Neural crest cell (in vitro differentiated cells): ENCODE results near the gene GIMAP6. TPM values are rescaled to one million over a fixed set of nuclear protein-coding genes. Genes with fewer than 3 reads are reported as not detected.
"Not testable (repeated sequence)": the region's sequence is repeated elsewhere in the genome, so short reads cannot be mapped to it uniquely, and the experiment has no call there.

ENCODE experiments used
- DNase-seq: peaks from one replicate; pipeline ENCODE4 v3.0.0; 2021; ENCODE audit warnings: low read depth, mixed read lengths, low spot score
- H3K27ac Mint-ChIP-seq: one replicate; pipeline ENCODE4 v1.8.0; 2021; ENCODE audit warnings: mild to moderate bottlenecking, mixed read lengths; ENCODE audit not compliant: unreplicated experiment
- H3K27me3 Mint-ChIP-seq: 2 replicates; pipeline ENCODE4 v1.8.0; 2021; ENCODE audit warnings: low read depth, mild to moderate bottlenecking, mixed read lengths
- H3K36me3 Mint-ChIP-seq: 2 replicates; pipeline ENCODE4 v1.8.0; 2021; ENCODE audit warnings: low read depth, mild to moderate bottlenecking, mixed read lengths
- H3K4me1 Mint-ChIP-seq: 2 replicates; pipeline ENCODE4 v1.8.0; 2021; ENCODE audit warnings: mixed read lengths
- H3K4me3 Mint-ChIP-seq: one replicate; pipeline ENCODE4 v1.8.0; 2021; ENCODE audit warnings: mild to moderate bottlenecking, mixed read lengths
- H3K9me3 Mint-ChIP-seq: 2 replicates; pipeline ENCODE4 v1.8.0; 2021; ENCODE audit warnings: mixed read lengths
- CTCF ChIP-seq: fragments of 200-600 bp; sonication (generic); conservative IDR thresholded peaks from 2 replicates; pipeline ENCODE4 v1.5.0; 2021; ENCODE audit warnings: antibody characterized with exemption, mild to moderate bottlenecking
- total RNA-seq: library from RNA; stranded (reverse); gene quantifications from 2 replicates; pipeline ENCODE4 v1.2.1, GENCODE V29; 2021

The GIMAP6 gene
- total RNA-seq, 1 donor from 2014 or later: not detected

- Mint-ChIP-seq H3K4me1 (no peaks in the 10 kb centered on the region), H3K9me3 (no peaks in the 10 kb centered on the region), H3K4me3 (no peak overlapping the region), H3K27ac (no peak overlapping the region), H3K27me3 (peaks cover 43% of the 10 kb centered on the region), H3K36me3 (no peaks in the 10 kb centered on the region)
- TF ChIP-seq CTCF: no peak
- DNase-seq: no peak
Observed at GRCh38 chr7:150626696-150627095, 5.5 kb downstream of the GIMAP6 start.

- Mint-ChIP-seq H3K4me1 (no peaks in the 10 kb centered on the region), H3K36me3 (no peaks in the 10 kb centered on the region), H3K9me3 (peaks cover 13% of the 10 kb centered on the region), H3K27ac (no peak overlapping the region), H3K4me3 (no peak overlapping the region), H3K27me3 (peaks cover 62% of the 10 kb centered on the region)
- no peak for TF ChIP-seq CTCF
- DNase-seq: no peak
Observed at GRCh38 chr7:150621376-150621775, 10.8 kb downstream of the GIMAP6 start.

- Mint-ChIP-seq H3K9me3 (peaks cover 13% of the 10 kb centered on the region), H3K27me3 (peaks cover 57% of the 10 kb centered on the region)
Observed at GRCh38 chr7:150620617-150621371, 11.4 kb downstream of the GIMAP6 start.

GRCh38 chr7:150620061-150620460, 12.1 kb downstream of the GIMAP6 start:
- no peak overlapping the region for H3K4me3 Mint-ChIP-seq
- no peak for TF ChIP-seq CTCF
- DNase-seq: no peak
- no peaks in the 10 kb centered on the region for H3K36me3 Mint-ChIP-seq
- peaks cover 49% of the 10 kb centered on the region for H3K27me3 Mint-ChIP-seq
- H3K27ac Mint-ChIP-seq: no peak overlapping the region
- no peaks in the 10 kb centered on the region for H3K4me1 Mint-ChIP-seq
- peaks cover 13% of the 10 kb centered on the region for H3K9me3 Mint-ChIP-seq

More at GRCh38 chr7:150620617-150621371, 11.4 kb downstream of the GIMAP6 start:
- no peak for DNase-seq
- no peak overlapping the region for H3K27ac Mint-ChIP-seq
- no peaks in the 10 kb centered on the region for H3K36me3 Mint-ChIP-seq
- TF ChIP-seq CTCF: no peak
- no peak overlapping the region for H3K4me3 Mint-ChIP-seq
- no peaks in the 10 kb centered on the region for H3K4me1 Mint-ChIP-seq

- not testable (repeated sequence) for H3K4me1 Mint-ChIP-seq, H3K36me3 Mint-ChIP-seq, H3K27ac Mint-ChIP-seq, H3K4me3 Mint-ChIP-seq, DNase-seq
- Mint-ChIP-seq H3K9me3 (peaks cover 13% of the 10 kb centered on the region), H3K27me3 (peaks cover 46% of the 10 kb centered on the region)
Observed at GRCh38 chr7:150615221-150615755, 16.9 kb downstream of the GIMAP6 start.

GRCh38 chr7:150614426-150614825, 17.8 kb downstream of the GIMAP6 start:
- Mint-ChIP-seq H3K27me3 (peaks cover 46% of the 10 kb centered on the region), H3K9me3 (peaks cover 13% of the 10 kb centered on the region)
- not testable (repeated sequence) for H3K4me3 Mint-ChIP-seq, H3K4me1 Mint-ChIP-seq, DNase-seq, H3K27ac Mint-ChIP-seq, H3K36me3 Mint-ChIP-seq
